Measurements from ENCODE around the gene TRIOBP.

The TRIOBP gene

DNA sequence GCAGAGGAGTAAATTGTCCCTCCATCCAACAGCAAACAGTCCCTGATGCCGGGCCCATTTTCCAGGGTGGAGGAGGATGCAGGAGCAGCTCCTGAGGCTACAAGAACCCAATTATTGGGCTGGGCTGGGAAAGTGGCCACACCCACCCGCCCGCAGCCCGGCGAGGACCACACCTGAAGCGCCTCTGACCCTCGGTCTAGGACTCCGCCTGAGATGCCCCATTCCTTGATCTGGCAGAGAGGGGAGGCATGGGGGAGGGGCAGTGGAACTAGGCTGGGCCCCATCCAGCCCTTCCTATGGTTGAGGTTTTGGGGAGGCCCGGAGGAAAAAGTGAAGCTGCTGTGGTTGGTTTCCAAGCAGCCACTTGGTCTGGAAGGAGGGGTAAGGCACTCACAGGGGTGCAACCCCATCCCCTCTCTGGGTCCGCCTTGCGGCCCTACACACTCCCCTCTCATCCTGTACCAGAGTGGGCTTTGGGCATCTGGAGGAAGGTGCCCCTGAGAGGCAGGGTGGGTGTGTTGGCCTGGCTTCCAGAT lies 23.9 kb upstream of the TRIOBP start:
- no peak for TF ChIP-seq ZFX (IDR thresholded peaks at IDR 0.05)
- no peak overlapping the region for H3K27ac ChIP-seq

- TF ChIP-seq ZFX (IDR thresholded peaks at IDR 0.05) = no peak
- TF ChIP-seq, protein P1, sequence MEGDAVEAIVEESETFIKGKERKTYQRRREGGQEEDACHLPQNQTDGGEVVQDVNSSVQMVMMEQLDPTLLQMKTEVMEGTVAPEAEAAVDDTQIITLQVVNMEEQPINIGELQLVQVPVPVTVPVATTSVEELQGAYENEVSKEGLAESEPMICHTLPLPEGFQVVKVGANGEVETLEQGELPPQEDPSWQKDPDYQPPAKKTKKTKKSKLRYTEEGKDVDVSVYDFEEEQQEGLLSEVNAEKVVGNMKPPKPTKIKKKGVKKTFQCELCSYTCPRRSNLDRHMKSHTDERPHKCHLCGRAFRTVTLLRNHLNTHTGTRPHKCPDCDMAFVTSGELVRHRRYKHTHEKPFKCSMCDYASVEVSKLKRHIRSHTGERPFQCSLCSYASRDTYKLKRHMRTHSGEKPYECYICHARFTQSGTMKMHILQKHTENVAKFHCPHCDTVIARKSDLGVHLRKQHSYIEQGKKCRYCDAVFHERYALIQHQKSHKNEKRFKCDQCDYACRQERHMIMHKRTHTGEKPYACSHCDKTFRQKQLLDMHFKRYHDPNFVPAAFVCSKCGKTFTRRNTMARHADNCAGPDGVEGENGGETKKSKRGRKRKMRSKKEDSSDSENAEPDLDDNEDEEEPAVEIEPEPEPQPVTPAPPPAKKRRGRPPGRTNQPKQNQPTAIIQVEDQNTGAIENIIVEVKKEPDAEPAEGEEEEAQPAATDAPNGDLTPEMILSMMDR (conservative IDR thresholded peaks at IDR 0.05) = no peak
- H3K27ac ChIP-seq = no peak overlapping the region; the same call in 1 of the 2 replicates
These were observed 22.6 kb upstream of the TRIOBP start for GRCh38 chr22:37674248-37674647.

DNA sequence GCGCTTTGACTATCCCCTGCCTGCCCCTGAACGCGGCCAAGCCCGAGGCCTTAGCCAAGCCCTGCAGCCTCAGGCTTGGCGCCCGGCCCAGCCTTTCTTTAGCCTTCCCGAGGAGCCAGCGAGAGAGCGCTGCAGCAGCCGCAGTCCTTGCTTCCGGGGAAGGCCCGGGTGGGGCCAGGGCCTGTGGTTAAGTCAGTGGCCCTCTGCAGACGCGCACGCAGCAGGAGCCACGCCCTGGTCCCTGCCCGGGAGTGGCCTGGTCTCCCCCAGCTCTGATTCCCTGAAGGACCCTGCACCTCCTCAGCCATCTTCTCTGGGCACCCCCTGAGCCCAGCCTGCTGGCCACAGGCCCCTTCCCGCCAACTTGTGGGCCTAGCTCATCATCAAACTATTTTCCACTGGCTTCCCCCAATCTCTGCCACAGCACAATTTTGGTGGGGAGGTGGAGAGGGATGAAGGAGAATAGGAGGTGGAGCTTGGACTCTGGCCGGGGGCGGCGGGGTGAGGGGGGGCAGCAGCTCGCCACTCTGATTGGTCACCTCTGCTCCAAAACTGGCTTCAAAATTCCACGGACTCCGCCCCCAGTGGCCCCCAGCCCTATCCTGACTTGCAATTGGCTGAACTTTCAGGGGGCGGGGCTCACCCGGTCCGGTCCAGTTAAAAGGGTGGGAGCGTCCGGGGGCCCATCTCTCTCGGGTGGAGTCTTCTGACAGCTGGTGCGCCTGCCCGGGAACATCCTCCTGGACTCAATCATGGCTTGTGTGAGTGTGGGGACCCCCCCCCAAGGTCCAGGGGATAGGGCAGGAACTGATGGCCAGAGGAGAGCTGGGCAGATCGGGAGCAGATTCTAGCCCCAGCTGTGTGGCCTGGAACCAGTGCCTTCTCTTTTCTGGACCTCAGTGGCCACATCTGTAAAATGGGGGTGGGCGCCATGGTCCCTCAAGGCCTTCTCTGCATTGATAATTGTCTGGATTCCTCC lies 21.6 kb upstream of the TRIOBP start, which contains the start of gene LGALS1:
Gene LGALS1, plus strand, starts transcription at position 686 of the 979 bp plus-strand sequence. Its CDS starts 67 bp downstream, at position 753.
- peak within 1 kb of the TSS; percentile 22 for H3K27ac ChIP-seq
- TF ChIP-seq ZFX (IDR thresholded peaks at IDR 0.05) = 0 out of 2 replicates have a peak, but pooled peaks have one; percentile 10
- TF ChIP-seq, protein P1 (conservative IDR thresholded peaks at IDR 0.05) = no peak

GRCh38 chr22:37675930-37676735 lies 20.7 kb upstream of the TRIOBP start:
- TF ChIP-seq, protein P1 (conservative IDR thresholded peaks at IDR 0.05) = no peak
- TF ChIP-seq ZFX (IDR thresholded peaks at IDR 0.05) = no peak
- no peak overlapping the region for H3K27ac ChIP-seq

DNA sequence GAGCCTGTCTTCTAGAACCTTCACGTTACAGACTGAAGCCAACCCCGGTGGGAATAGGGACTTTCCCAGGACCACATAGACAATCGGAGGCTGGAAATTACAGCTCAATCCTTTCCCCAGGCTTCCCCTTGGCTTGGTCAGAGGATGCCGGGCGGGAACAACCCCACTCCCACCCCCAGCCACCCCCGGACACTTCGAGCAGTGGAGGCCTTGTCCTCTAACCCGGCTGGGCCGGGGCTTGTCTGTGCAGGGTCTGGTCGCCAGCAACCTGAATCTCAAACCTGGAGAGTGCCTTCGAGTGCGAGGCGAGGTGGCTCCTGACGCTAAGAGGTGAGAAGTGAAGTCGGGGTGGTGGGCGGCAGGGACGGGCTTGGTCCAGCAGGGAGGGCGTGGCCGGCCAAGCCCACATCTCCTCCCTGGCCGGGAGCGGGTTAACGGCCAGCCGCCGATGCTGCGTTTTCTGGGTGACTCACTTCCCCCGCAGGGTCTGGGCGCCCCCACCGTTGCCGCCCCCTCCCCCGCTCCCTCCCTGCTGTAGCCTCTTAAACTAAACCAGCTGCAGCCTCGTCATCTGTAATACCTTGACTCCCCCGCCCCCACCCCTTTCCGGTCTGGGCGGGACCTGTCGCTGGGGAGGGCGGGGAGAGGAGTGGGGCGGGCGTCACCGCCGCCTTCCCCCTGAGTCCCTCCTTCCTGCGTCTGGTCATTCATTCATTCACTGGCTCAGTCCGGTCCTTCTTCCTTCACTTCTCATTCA lies 19.9 kb upstream of the TRIOBP start:
- no peak overlapping the region for H3K27ac ChIP-seq
- TF ChIP-seq, protein P1 (conservative IDR thresholded peaks at IDR 0.05) = no peak
- no peak for TF ChIP-seq ZFX (IDR thresholded peaks at IDR 0.05)

DNA sequence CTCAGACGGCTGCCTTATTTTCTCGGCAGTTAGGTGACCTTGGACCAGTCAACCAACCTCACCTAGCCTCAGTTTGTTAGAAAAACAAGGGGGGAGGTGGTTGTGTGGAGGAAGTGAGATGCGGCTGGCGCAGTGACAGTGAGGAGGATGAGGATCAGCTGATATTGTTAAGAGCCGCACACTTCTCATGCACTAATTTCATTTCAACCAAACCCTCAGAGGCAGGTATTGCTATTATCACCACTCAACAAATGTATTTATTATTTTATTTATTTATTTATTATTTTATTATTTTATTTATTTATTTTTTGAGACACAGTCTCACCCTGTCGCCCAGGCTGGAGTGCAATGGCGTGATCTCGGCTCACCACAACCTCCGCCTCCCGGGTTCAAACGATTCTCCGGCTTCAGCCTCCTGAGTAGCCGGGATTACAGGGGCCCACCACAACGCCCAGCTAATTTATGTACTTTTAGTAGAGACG lies 19.3 kb upstream of the TRIOBP start:
- TF ChIP-seq ZFX (IDR thresholded peaks at IDR 0.05) = no peak
- TF ChIP-seq, protein P1 (conservative IDR thresholded peaks at IDR 0.05) = no peak
- no peak overlapping the region for H3K27ac ChIP-seq

DNA sequence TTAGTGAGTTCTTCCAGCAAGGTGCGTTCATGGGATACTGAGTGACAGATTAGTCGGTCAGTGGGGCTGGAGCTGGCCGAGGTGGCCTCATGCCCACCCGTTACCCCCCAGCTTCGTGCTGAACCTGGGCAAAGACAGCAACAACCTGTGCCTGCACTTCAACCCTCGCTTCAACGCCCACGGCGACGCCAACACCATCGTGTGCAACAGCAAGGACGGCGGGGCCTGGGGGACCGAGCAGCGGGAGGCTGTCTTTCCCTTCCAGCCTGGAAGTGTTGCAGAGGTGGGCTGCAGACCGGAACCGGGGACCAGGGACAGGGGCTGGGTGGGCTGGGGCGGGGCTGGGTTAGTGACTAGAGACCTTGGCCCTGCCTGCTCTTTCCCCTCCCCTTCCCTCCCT lies 18.5 kb upstream of the TRIOBP start:
- H3K27ac ChIP-seq = no peak overlapping the region
- no peak for TF ChIP-seq ZFX (IDR thresholded peaks at IDR 0.05)
- TF ChIP-seq, protein P1 (conservative IDR thresholded peaks at IDR 0.05) = no peak
